GM21367 (cell line): ENCODE results near the gene TP53TG5.

Experiments used
- ATAC-seq: cut with Tn5 transposase; IDR thresholded peaks from one replicate; pipeline ENCODE4 v1.9.1; 2021; ENCODE audit not compliant: unreplicated experiment

Gene TP53TG5

DNA sequence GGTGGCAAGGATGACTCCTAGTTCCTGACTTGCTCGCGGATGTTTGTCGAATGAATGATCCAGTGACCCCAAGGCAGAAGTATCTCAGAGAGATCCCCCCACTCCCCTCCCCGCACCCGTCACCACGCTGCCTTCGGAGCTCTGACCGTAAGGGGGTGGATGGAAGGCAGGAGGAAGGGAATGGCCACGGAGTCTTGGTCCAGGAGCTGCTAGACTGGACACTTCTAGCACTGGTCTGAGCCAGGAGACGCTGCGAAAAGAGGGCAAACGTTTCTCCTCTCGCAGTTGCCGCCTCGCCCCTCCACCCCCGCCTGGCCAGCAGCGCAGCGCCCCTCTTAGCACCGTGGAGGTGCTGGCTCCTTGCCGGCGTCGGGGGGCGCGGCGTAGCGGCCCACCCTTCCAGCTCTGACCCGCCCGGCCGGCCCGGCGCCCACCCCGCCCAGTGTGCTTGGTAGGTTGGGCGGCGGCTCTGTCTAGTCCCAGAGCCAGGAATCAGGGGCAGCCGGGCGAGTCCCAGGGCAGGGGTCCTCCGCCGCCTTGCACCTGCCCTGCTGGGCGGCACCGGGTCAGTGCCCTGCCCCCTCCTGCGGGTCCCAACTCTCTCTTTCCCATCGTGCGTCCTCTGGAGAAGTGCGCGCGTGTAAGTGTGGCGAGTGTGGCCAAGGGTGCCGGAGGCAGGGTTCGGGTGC is 27.6 kb upstream of the TP53TG5 start:
- no peak for ATAC-seq

- no peak for ATAC-seq
Measured at GRCh38 chr20:45404438-45404837, 26.3 kb upstream of the TP53TG5 start.

DNA sequence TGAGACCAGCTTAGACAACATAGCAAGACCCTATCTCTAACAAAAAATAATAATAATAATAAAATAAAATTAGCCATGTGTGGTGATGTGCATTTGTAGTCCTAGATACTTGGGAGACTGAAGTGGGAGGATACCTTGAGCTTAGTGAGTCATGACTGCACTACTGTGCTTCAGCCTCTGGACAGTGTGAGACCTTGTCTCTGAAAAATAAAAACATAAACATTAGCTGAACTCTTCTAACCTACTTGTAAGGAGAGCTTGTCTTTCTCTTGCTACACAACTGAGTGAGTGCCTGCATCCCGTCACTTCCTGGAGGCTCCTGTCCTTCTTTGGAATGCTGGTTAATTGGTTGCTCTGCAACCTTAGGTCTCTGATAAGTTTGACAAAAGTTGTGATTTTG is 24.8 kb upstream of the TP53TG5 start:
- no peak for ATAC-seq

DNA sequence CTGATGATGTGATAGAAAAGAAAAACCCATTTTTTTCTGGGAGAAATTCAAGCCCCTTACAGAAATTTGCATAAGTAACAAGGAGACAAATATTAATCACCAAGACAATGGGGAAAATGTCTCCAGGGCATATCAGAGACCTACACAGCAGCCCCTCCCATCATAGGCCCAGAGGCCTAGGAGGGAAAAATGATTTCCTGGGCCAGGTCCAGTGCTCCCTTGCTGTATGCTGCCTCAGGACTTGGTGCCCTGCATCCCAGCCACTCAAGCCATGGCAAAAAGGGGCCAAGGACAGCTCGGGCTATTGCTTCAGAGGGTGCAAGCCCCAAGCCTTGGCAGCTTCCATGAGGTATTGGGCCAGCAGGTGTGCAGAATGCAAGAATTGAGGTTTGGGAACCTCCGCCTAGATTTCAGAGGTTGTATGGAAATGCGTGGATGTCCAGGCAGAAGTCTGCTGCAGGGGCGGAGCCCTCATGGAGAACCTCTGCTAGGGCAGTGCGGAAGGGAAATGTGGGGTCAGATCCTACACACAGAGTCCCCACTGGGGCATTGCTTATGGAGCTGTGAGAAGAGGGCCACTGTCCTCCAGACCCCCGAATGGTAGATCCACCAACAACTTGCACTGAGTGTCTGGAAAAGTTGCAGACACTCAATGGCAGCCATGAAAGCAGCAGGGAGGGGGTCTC is 22.4 kb upstream of the TP53TG5 start:
- ATAC-seq: no peak

DNA sequence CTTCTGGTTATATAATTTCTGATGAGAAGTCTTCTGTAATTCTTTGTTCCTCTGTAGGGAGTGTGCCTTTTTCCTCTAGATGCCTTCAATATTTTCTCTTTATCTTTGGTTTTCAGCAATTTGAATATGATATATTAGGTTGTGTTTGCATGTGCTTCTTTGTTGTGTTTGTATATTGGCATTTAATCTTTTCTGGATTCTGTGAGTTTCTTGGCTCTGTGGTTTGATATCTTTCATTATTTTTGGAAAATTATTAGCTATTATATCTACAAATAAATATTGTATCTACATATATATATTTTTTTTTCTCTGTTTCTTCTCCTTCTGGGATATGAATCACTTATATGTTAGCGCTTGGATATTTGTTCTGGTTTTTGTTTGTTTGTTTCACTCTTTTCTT is 20.9 kb upstream of the TP53TG5 start:
- ATAC-seq: no peak

DNA sequence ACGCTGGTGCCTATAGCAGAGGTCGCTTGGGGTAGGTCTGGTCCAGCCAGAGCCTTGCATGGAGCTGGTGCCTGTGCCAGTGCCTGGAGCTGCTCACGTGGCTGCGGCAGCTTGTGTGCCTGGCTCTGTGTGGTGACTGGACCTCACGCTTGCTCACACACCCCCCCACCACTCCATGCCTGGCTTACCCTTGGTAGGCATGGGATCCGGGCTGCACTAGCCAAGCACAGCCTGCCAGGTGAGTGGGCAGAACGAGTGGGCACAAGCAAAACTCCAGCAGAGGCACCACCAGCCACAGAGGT is 16.9 kb upstream of the TP53TG5 start:
- ATAC-seq: no peak

GRCh38 chr20:45394221-45395113 is 16.3 kb upstream of the TP53TG5 start:
- no peak for ATAC-seq

GRCh38 chr20:45392733-45393132 is 14.6 kb upstream of the TP53TG5 start:
- no peak for ATAC-seq

DNA sequence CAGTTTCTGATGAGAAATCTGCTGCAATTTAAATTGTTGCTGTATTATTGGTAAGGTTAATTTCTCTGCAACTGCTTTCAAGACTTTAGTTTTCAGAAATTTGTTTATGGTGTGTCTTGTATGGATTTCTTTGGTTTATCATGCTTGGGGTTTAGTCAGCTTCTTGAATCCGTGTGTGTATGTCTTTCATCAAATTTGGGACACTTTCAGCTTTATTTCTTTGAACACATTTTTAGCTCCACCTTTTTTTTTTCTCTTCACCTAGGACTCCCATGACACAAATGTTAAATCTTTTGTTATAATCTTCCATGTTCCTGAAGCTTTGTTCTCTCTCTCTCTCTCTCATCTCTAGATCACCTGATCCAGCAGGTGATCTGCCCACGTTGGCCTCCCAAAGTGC is 13.4 kb upstream of the TP53TG5 start:
- no peak for ATAC-seq

- ATAC-seq: no peak
Measured at GRCh38 chr20:45390931-45391330, 12.8 kb upstream of the TP53TG5 start.

DNA sequence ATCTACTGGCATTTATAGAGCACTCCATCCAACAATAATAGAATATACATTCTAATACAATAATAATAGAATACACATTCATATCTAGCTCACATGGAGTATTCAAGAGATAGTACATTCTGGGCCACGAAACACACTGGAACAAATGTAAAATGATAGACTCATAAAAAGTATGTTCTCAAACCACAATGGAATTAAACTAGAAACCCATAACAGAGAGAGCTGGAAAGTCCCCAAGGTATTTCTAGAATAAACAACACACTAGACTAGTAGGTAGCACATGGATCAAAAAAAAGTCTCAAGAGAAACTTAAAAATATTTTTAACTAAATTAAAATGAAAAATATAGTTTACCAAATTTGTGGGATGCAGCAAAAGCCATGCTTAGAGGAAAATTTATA is 9.1 kb upstream of the TP53TG5 start:
- no peak for ATAC-seq

GRCh38 chr20:45377269-45377668 is 856 bp downstream of the TP53TG5 start:
- ATAC-seq: no peak

- no peak for ATAC-seq
Measured at GRCh38 chr20:45374966-45375365, 3.2 kb downstream of the TP53TG5 start.

GRCh38 chr20:45374101-45374467 is 4.0 kb downstream of the TP53TG5 start:
- no peak for ATAC-seq

DNA sequence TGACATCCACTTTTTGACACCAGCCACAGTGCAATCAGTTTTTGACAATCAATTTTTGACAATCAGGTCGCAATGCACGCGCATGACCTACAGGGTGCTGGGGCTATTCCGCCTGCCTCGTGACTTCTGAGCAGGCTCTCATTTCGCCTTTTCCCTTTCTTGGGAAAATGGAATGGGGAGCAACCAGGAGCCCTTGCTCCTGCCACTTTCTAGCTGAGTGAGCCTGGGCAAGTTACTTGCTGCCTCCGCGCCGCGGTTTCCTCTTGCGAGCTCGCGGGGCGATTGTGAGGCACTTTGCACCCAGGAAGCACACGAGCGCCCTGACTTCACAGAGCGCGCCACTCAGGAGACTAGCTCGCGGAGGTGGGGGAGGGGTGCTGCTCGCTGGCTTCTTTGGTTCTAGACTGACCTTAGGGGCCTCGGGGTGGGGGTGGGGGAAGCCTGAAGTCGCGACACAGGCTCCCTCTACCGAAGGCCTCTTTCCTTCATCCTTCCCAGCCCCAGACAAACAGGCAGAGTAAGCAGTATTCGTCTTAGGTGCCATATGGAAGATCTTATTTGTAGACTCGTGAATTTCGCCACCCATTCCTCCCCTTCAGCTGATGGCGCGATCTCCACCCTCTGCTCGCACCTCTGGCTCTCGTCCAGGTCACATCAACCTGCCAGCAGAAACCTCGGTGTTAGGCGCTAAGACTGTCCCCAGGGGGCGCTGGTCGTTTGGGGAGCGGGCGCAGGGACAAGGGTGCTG is 4.6 kb downstream of the TP53TG5 start:
- ATAC-seq: no peak

DNA sequence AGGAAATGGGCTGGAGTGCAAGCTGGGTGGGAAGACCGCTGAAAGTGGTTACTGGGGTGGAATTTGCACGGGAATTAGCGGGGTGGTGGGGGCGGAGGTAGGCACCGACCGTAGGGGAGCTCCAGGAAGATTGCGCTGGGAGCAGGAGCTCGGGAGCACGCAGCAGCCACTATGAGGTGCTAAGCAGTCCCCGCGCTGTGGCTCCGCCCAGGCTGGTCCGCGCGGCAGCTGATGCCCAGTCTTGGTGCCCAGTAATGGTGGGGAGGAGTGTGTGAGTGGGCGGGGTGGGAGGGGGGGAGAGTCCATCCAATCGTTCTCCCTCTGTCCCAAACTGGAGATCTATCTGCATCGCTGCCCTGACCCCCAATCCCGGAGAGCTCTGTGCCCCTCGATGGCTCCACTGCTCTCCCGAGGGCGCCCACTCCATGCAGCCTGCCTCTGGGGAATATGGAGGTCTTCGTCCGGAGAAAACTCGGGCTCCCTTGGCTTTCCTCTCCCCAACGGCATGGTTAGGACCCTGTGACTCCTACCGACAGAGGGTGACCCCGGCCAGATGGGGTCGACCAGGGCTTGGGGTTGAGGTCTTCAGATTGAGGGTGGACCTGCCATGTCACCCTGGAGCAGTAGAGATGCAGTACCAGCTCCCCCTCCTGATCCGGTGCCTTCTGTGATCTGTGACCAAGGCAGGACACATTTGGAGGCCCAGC is 5.3 kb downstream of the TP53TG5 start:
- no peak for ATAC-seq

DNA sequence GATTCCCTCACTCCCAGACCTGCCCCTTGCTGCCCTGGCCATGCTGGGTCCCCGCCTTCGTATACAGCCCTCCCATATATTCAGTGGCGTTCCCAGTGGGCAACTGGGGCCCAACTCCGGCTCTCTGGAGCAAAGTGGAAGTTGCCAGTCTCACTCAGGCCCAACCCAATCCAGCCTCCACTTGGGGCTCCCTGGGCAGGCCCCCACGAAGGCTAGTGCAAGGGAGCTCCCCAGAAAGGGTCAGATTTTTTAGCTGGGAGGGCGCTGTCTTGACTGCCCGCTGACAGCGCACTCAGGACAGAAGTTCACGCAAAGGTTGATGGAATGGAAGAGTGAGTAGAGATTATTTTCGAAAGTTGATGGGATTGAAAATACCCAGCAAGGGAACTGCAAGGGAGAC is 5.9 kb downstream of the TP53TG5 start:
- ATAC-seq: no peak

DNA sequence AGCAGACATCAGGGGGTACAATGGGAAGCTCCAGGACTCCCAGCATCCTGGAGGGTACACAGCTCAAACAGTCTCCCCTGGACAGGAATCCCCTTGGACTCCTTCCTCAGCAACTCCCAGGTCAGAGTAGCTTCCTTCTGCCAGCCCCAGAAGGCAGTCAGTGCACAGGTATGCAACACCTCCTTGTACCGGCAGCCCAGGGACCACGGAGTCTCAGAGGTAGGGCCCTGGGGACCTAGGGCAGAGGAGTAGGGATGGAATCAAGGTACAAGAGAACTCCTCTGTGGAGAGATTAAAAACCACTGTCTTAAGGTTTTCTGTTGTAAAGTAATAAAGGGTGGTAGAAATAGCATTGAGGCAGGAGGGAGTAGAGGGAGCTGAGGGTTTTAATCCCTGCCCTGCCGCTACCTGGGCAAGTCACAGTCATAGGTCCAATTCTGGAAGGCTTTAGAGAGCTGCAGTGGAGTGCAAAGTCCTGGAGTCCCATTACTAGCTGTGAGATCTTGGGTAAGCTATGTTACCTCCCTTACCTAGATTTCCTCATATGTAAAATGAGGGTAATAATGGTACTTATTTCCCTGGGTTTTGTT is 7.5 kb downstream of the TP53TG5 start:
- no peak for ATAC-seq

DNA sequence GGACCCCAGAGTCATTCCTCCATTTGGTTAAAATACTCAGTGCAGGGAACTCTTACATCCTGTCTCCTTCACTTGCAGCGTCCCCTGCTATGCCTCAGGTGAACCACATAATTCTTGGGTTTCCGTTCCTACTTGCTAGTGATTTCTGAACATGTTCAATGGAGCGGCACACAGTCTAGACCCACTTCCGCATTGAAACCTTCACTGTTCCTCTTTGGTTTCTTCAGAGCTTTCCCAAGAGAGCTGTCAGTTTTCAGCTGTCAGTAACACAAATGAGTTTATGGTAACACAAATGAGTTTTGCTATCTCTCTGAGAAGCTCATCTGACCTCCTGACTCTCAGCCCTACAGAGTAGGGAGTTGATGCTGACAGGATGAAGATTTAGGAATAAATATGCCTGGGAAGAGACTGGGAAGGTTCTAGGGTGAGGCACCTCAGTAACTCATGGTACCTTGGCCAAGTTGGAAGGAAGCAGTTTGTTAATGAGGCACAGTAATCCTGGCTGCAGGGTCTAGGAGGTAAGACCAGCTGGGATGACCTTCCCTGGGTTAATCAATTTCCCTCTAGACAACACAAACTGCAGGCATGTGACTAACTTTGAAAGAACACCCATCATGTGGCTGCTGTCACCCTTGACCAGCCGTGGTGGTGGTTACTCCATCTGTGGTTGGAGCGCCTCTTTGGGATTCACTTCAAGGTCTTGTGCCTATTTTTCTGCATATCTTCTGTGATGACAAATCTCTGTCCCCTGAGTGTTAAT is 9.7 kb downstream of the TP53TG5 start:
- peak; percentile 63 for ATAC-seq

GRCh38 chr20:45367126-45367525 is 11.0 kb downstream of the TP53TG5 start:
- no peak for ATAC-seq
